ENCODE results near the gene EHD1. TPM values are rescaled to one million over a fixed set of nuclear protein-coding genes. Genes with fewer than 3 reads are reported as not detected.

EHD1 gene
- polyA plus RNA-seq, 3 donors, result 30.3 to 212 (median 48.4) TPM

DNA sequence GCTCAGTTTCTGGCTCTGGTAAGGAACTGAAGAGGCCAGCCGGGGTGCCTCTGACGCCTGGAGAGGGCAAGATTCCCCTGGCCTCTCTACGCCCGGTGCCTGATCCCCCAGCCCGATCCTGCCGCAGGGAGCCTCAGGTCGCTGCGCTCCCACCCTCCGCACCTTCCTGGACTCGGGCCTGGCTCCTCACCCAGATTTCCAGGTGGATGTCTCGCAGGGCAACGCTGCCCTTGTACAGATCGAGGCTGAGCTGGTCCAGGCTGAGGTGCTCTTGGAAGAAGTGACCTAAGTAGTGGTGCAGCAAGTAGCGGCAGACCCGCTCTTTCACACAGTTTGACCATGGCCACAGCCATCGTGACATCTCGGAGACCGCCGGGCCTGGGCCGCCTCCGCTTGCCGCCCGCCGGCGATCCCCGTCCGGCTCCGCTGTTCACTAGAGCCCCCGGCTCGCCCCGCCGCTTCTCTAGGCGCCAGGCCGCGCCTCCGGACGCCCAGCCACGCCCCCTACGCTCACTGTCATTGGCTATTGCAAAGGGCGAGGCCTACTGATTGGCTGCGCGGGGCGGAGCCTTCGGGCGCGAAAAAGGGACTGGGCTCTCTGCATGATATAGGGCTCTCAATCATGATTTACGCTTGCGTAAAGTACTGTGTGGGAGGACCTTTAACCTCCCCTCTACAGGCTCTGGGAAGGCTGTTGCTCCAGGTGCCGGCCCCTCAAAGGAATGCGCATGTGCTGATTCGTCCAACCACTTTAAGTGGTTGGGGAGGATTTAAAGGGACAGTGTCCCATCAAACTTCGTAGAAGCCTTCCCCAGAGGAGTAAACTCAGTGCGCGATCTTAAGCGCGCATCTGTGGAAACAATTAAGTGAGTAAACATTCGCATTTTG is 38.6 kb upstream of the EHD1 start, which contains the start of gene ATG2A:
Gene ATG2A (minus strand): TSS at position 435 of the 888 bp plus-strand sequence. CDS start 74 bp downstream, at position 361.
- H3K27me3 Mint-ChIP-seq (ENCODE audit: low read depth in 3 of 3), result peaks cover 0 to 2% (median 0%) of the 10 kb centered on the region in 3 donors
- intact Hi-C loops (cut with micrococcal nuclease), result loop anchor here (5.0 kb wide), 2 partner anchors 110 to 205 kb away; partner anchors contain the start of genes SNX15 (in 2 of the 2), FAU (in 1 of the 2) and MRPL49 (in 1 of the 2)
- under 1% methylated on average over 48 of the region's 57 CpGs for WGBS (ENCODE audit: insufficient coverage)
- Histone ChIP-seq H3K27me3 (ENCODE audit: control insufficient read depth in 2 of 2, insufficient read depth in 2 of 2, low read length in 2 of 2) (no peaks in the 10 kb centered on the region), H3K79me2 (ENCODE audit: insufficient read depth, low read length) (peaks cover 16% of the 10 kb centered on the region), H3K4me1 (ENCODE audit: control insufficient read depth in 1 of 2, insufficient read depth in 2 of 2, low read length in 2 of 2) (peaks cover 24 to 26% of the 10 kb centered on the region in 2 donors), H3K27ac (ENCODE audit: low read depth in 1 of 2, low read length in 2 of 2) (peak within 1 kb of the TSS; percentile 69 to 84), H3K9ac (ENCODE audit: insufficient read depth, low read length, poor library complexity, severe bottlenecking) (peak within 1 kb of the TSS; percentile 81), H3K4me3 (replicated peaks in 1 of 3; ENCODE audit: low read depth in 2 of 3, low read length in 3 of 3) (peak within 1 kb of the TSS; percentile 76 to 94 (median 84)), H3K9me3 (replicated peaks in 1 of 2; ENCODE audit: control insufficient read depth in 1 of 2, insufficient read depth in 1 of 2, low read length in 2 of 2) (no peaks in the 10 kb centered on the region), H4K20me1 (ENCODE audit: insufficient read depth, low read length) (peaks cover 28% of the 10 kb centered on the region), H2AFZ (ENCODE audit: insufficient read depth, low read depth, low read length, poor library complexity, severe bottlenecking) (peak within 1 kb of the TSS; percentile 61), H3K4me2 (replicated peaks; ENCODE audit: extremely low read depth, low read length, poor library complexity, severe bottlenecking) (peak within 1 kb of the TSS; percentile 93), H3K36me3 (replicated peaks in 1 of 2; ENCODE audit: control insufficient read depth in 1 of 2, insufficient read depth in 2 of 2, low read length in 2 of 2) (peaks cover 21 to 27% of the 10 kb centered on the region in 2 donors)
- peaks cover 0 to 3% (median 0%) of the 10 kb centered on the region in 7 donors for H3K9me3 Mint-ChIP-seq
- peak within 1 kb of the TSS; percentile 90 to 99 (median 97) for H3K27ac Mint-ChIP-seq
- peak; percentile 99 to 100 (median 99) for DNase-seq
- peaks cover 27% of the 10 kb centered on the region for H3K4me1 Mint-ChIP-seq
- no peak for TF ChIP-seq CTCF (IDR thresholded peaks at IDR 0.05)
- peaks cover 19 to 22% of the 10 kb centered on the region in 2 donors for H3K36me3 Mint-ChIP-seq
- H3K4me3 Mint-ChIP-seq, result peak within 1 kb of the TSS; percentile 97 to 99

GRCh38 chr11:64916040-64916774 is 37.8 kb upstream of the EHD1 start:
- Histone ChIP-seq H3K4me1 (ENCODE audit: control insufficient read depth in 1 of 2, insufficient read depth in 2 of 2, low read length in 2 of 2) (peaks cover 24 to 26% of the 10 kb centered on the region in 2 donors), H4K20me1 (ENCODE audit: insufficient read depth, low read length) (peaks cover 28% of the 10 kb centered on the region), H3K27me3 (ENCODE audit: control insufficient read depth in 2 of 2, insufficient read depth in 2 of 2, low read length in 2 of 2) (no peaks in the 10 kb centered on the region), H3K9me3 (replicated peaks in 1 of 2; ENCODE audit: control insufficient read depth in 1 of 2, insufficient read depth in 1 of 2, low read length in 2 of 2) (no peaks in the 10 kb centered on the region), H3K4me2 (replicated peaks; ENCODE audit: extremely low read depth, low read length, poor library complexity, severe bottlenecking) (peak overlapping the region; percentile 93), H2AFZ (ENCODE audit: insufficient read depth, low read depth, low read length, poor library complexity, severe bottlenecking) (peak overlapping the region; percentile 41), H3K9ac (ENCODE audit: insufficient read depth, low read length, poor library complexity, severe bottlenecking) (peak overlapping the region; percentile 81), H3K27ac (ENCODE audit: low read depth in 1 of 2, low read length in 2 of 2) (peak overlapping the region; percentile 69 to 84), H3K36me3 (replicated peaks in 1 of 2; ENCODE audit: control insufficient read depth in 1 of 2, insufficient read depth in 2 of 2, low read length in 2 of 2) (peaks cover 29 to 36% of the 10 kb centered on the region in 2 donors), H3K79me2 (ENCODE audit: insufficient read depth, low read length) (peaks cover 16% of the 10 kb centered on the region), H3K4me3 (replicated peaks in 1 of 3; ENCODE audit: low read depth in 2 of 3, low read length in 3 of 3) (peak overlapping the region; percentile 76 to 94 (median 84))
- H3K9me3 Mint-ChIP-seq, result peaks cover 0 to 3% (median 0%) of the 10 kb centered on the region in 7 donors
- 16% methylated on average over 19 of the region's 23 CpGs for WGBS (ENCODE audit: insufficient coverage)
- H3K4me3 Mint-ChIP-seq, result peak overlapping the region; percentile 97 to 99
- peaks cover 27 to 30% of the 10 kb centered on the region in 2 donors for H3K36me3 Mint-ChIP-seq
- H3K4me1 Mint-ChIP-seq, result peaks cover 27% of the 10 kb centered on the region
- DNase-seq, result peak; percentile 75 to 81 (median 77)
- no peak for TF ChIP-seq CTCF (IDR thresholded peaks at IDR 0.05)
- intact Hi-C loops (cut with micrococcal nuclease), result loop anchor here (5.0 kb wide), 2 partner anchors 111 to 206 kb away; partner anchors contain the start of genes SNX15 (in 2 of the 2), FAU (in 1 of the 2) and MRPL49 (in 1 of the 2)
- peak overlapping the region; percentile 90 to 99 (median 97) for H3K27ac Mint-ChIP-seq
- peaks cover 0 to 2% (median 0%) of the 10 kb centered on the region in 3 donors for H3K27me3 Mint-ChIP-seq (ENCODE audit: low read depth in 3 of 3)

Data from CD14-positive monocyte (primary cell).